OCI-LY3 (cell line): ENCODE data around the gene SCAF8.

ENCODE experiments used
- H2AFZ ChIP-seq: fragments of 200-600, 300-600 bp; shearing (Covaris generic); 2 replicates; pipeline ENCODE4 v1.6.0; 2014; ENCODE audit warnings: antibody characterized with exemption, low read depth, low read length
- H3K27ac ChIP-seq: fragments of 200-600, 300-600 bp; sonication (generic); 2 replicates; pipeline ENCODE4 v1.5.1; 2014; ENCODE audit warnings: mild to moderate bottlenecking, low read length, moderate library complexity, mixed read lengths
- H3K27me3 ChIP-seq: fragments of 200-600, 300-600 bp; sonication (generic); 2 replicates; pipeline ENCODE4 v1.6.1; 2014; ENCODE audit warnings: low read depth, low read length, mixed read lengths
- H3K36me3 ChIP-seq: fragments of 200-600, 300-600 bp; sonication (generic); replicated peaks from 2 replicates; pipeline ENCODE3; 2014; ENCODE audit warnings: low read depth, low read length, mixed read lengths
- H3K4me1 ChIP-seq: fragments of 300-600, 200-600 bp; sonication (generic); 2 replicates; pipeline ENCODE4 v1.6.1; 2014; ENCODE audit warnings: low read length, mixed read lengths
- H3K4me2 ChIP-seq: fragments of 200-600, 300-600 bp; sonication (generic); 2 replicates; pipeline ENCODE4 v1.6.1; 2014; ENCODE audit warnings: low read length, mixed read lengths
- H3K4me3 ChIP-seq: fragments of 300-600, 200-600 bp; sonication (generic); 2 replicates; pipeline ENCODE4 v1.5.1; 2014; ENCODE audit warnings: antibody characterized with exemption, mild to moderate bottlenecking, low read length, moderate library complexity
- H3K79me2 ChIP-seq: fragments of 300-600, 200-600 bp; shearing (Covaris generic); 2 replicates; pipeline ENCODE4 v1.6.1; 2014; ENCODE audit warnings: mild to moderate bottlenecking, low read length, mixed read lengths
- H3K9ac ChIP-seq: fragments of 300-600, 200-600 bp; shearing (Covaris generic); 2 replicates; pipeline ENCODE4 v1.6.0; 2014; ENCODE audit warnings: mild to moderate bottlenecking, low read length, moderate library complexity
- H3K9me3 ChIP-seq: fragments of 200-600, 300-600 bp; shearing (Covaris generic); 2 replicates; pipeline ENCODE4 v1.6.1; 2014; ENCODE audit warnings: low read length, mixed read lengths; ENCODE audit not compliant: insufficient read depth
- H4K20me1 ChIP-seq: fragments of 200-600, 300-600 bp; sonication (generic); 2 replicates; pipeline ENCODE4 v1.6.1; 2016; ENCODE audit warnings: low read length, mixed read lengths; ENCODE audit not compliant: insufficient read depth
- CTCF ChIP-seq: fragments of 200-600, 300-600 bp; sonication (generic); IDR thresholded peaks from 2 replicates; pipeline ENCODE4 v1.5.1; 2014; ENCODE audit warnings: antibody characterized with exemption, low read length, low read depth
- EZH2phosphoT487 ChIP-seq: fragments of 200-600 bp; shearing (Covaris generic); IDR thresholded peaks from 2 replicates; pipeline ENCODE4 v1.6.1; 2018; ENCODE audit warnings: antibody characterized with exemption, mixed run types, low read depth

SCAF8 gene

GRCh38 chr6:154824076-154824475 lies 90.9 kb downstream of the SCAF8 start:
- Histone ChIP-seq H3K36me3 (peaks cover 11% of the 10 kb centered on the region), H3K79me2 (0 out of 2 replicates have a peak, but pooled peaks cover 3% of the 10 kb centered on the region), H3K27me3 (no peaks in the 10 kb centered on the region), H3K9me3 (no peaks in the 10 kb centered on the region), H3K4me2 (no peak overlapping the region), H3K4me1 (no peaks in the 10 kb centered on the region), H3K27ac (no peak overlapping the region), H3K4me3 (no peak overlapping the region), H3K9ac (no peak overlapping the region), H4K20me1 (no peaks in the 10 kb centered on the region), H2AFZ (no peak overlapping the region)
- TF ChIP-seq EZH2phosphoT487 (no peak), CTCF (no peak)

GRCh38 chr6:154829970-154830369 lies 96.8 kb downstream of the SCAF8 start:
- Histone ChIP-seq H3K36me3 (peaks cover 18% of the 10 kb centered on the region), H3K4me1 (no peaks in the 10 kb centered on the region), H2AFZ (no peak overlapping the region), H3K9me3 (no peaks in the 10 kb centered on the region), H3K27ac (no peak overlapping the region), H3K79me2 (peaks cover 3% of the 10 kb centered on the region; the same call in 1 of the 2 replicates), H3K27me3 (no peaks in the 10 kb centered on the region), H3K4me3 (no peak overlapping the region), H4K20me1 (no peaks in the 10 kb centered on the region; the same call in 1 of the 2 replicates), H3K9ac (no peak overlapping the region), H3K4me2 (no peak overlapping the region)
- no peak for TF ChIP-seq EZH2phosphoT487
- TF ChIP-seq CTCF = no peak

- Histone ChIP-seq H4K20me1 (no peaks in the 10 kb centered on the region; the same call in 1 of the 2 replicates), H3K9ac (no peak overlapping the region), H3K27me3 (no peaks in the 10 kb centered on the region), H3K9me3 (no peaks in the 10 kb centered on the region), H3K4me1 (no peaks in the 10 kb centered on the region), H3K36me3 (peaks cover 18% of the 10 kb centered on the region), H3K4me2 (no peak overlapping the region), H3K4me3 (no peak overlapping the region), H3K79me2 (peaks cover 3% of the 10 kb centered on the region; the same call in 1 of the 2 replicates), H3K27ac (no peak overlapping the region), H2AFZ (no peak overlapping the region)
- TF ChIP-seq EZH2phosphoT487 (no peak), CTCF (no peak)
These were observed 97.6 kb downstream of the SCAF8 start for GRCh38 chr6:154830771-154831170.

GRCh38 chr6:154835307-154835706 lies 102.1 kb downstream of the SCAF8 start:
- Histone ChIP-seq H3K27ac (no peak overlapping the region), H3K79me2 (peaks cover 26% of the 10 kb centered on the region), H2AFZ (no peak overlapping the region), H3K4me3 (no peak overlapping the region), H3K9ac (no peak overlapping the region), H3K27me3 (no peaks in the 10 kb centered on the region), H3K4me2 (no peak overlapping the region), H3K36me3 (peaks cover 10% of the 10 kb centered on the region), H4K20me1 (peaks cover 6% of the 10 kb centered on the region), H3K9me3 (no peaks in the 10 kb centered on the region), H3K4me1 (no peaks in the 10 kb centered on the region)
- TF ChIP-seq EZH2phosphoT487 (no peak), CTCF (no peak)
